ENCODE measurements around the gene NIPBL.

Gene NIPBL

GRCh38 chr5:37014321-37014720, 137.8 kb downstream of the NIPBL start:
- in situ Hi-C loops (cut with MboI; ENCODE audit: low sequenced_read_pairs) = loop anchor here (25.0 kb wide), 2 partner anchors 277 to 298 kb away; no protein-coding TSS in a partner anchor

- in situ Hi-C loops (cut with MboI; ENCODE audit: low sequenced_read_pairs) = loop anchor here (25.0 kb wide), 2 partner anchors 279 to 296 kb away; no protein-coding TSS in a partner anchor
Observed at GRCh38 chr5:37015795-37016666, 139.5 kb downstream of the NIPBL start.

GRCh38 chr5:37028910-37029309, 152.3 kb downstream of the NIPBL start:
- in situ Hi-C loops (cut with MboI; ENCODE audit: low sequenced_read_pairs) = no loop called here

- in situ Hi-C loops (cut with MboI; ENCODE audit: low sequenced_read_pairs) = no loop called here
Observed at GRCh38 chr5:37029436-37029835, 152.9 kb downstream of the NIPBL start.

GRCh38 chr5:37034955-37035354, 158.4 kb downstream of the NIPBL start:
- in situ Hi-C loops (cut with MboI; ENCODE audit: low sequenced_read_pairs) = no loop called here

GRCh38 chr5:37037840-37038239, 161.3 kb downstream of the NIPBL start:
- in situ Hi-C loops (cut with MboI; ENCODE audit: low sequenced_read_pairs) = no loop called here

- in situ Hi-C loops (cut with MboI; ENCODE audit: low sequenced_read_pairs) = no loop called here
Observed at GRCh38 chr5:37039824-37040223, 163.3 kb downstream of the NIPBL start.

GRCh38 chr5:37043693-37044092, 167.1 kb downstream of the NIPBL start:
- in situ Hi-C loops (cut with MboI; ENCODE audit: low sequenced_read_pairs) = no loop called here

GRCh38 chr5:37044120-37044519, 167.6 kb downstream of the NIPBL start:
- in situ Hi-C loops (cut with MboI; ENCODE audit: low sequenced_read_pairs) = no loop called here

- in situ Hi-C loops (cut with MboI; ENCODE audit: low sequenced_read_pairs) = no loop called here
Observed at GRCh38 chr5:37045703-37046102, 169.1 kb downstream of the NIPBL start.

- in situ Hi-C loops (cut with MboI; ENCODE audit: low sequenced_read_pairs) = no loop called here
Observed at GRCh38 chr5:37047947-37048346, 171.4 kb downstream of the NIPBL start.

GRCh38 chr5:37054391-37054790, 177.8 kb downstream of the NIPBL start:
- in situ Hi-C loops (cut with MboI; ENCODE audit: low sequenced_read_pairs) = no loop called here

GRCh38 chr5:37055383-37055990, 178.9 kb downstream of the NIPBL start:
- in situ Hi-C loops (cut with MboI; ENCODE audit: low sequenced_read_pairs) = no loop called here

GRCh38 chr5:37056762-37057161, 180.2 kb downstream of the NIPBL start:
- in situ Hi-C loops (cut with MboI; ENCODE audit: low sequenced_read_pairs) = no loop called here

- in situ Hi-C loops (cut with MboI; ENCODE audit: low sequenced_read_pairs) = no loop called here
Observed at GRCh38 chr5:37060030-37060429, 183.5 kb downstream of the NIPBL start.

GRCh38 chr5:37063739-37064138, 187.2 kb downstream of the NIPBL start:
- in situ Hi-C loops (cut with MboI; ENCODE audit: low sequenced_read_pairs) = no loop called here

- in situ Hi-C loops (cut with MboI; ENCODE audit: low sequenced_read_pairs) = no loop called here
Observed at GRCh38 chr5:37064442-37064841, 187.9 kb downstream of the NIPBL start.

- in situ Hi-C loops (cut with MboI; ENCODE audit: low sequenced_read_pairs) = no loop called here
Observed at GRCh38 chr5:37071487-37071886, 194.9 kb downstream of the NIPBL start.

GRCh38 chr5:37071901-37072581, 195.5 kb downstream of the NIPBL start:
- in situ Hi-C loops (cut with MboI; ENCODE audit: low sequenced_read_pairs) = no loop called here

GRCh38 chr5:37075399-37075950, 198.9 kb downstream of the NIPBL start:
- in situ Hi-C loops (cut with MboI; ENCODE audit: low sequenced_read_pairs) = no loop called here

- in situ Hi-C loops (cut with MboI; ENCODE audit: low sequenced_read_pairs) = no loop called here
Observed at GRCh38 chr5:37077146-37077545, 200.6 kb downstream of the NIPBL start.

Data from HL-60/S4 treated with phorbol 12-myristate 13-acetate at 8.2 ng/mL for 4 days and 3 days (cell line).